Muscle of leg (tissue), 11 donors: ENCODE measurements around the gene MYO18A. TPM values are rescaled to one million over a fixed set of nuclear protein-coding genes. Genes with fewer than 3 reads are reported as not detected.

ENCODE experiments used
- DNase-seq: peaks from one replicate; pipeline ENCODE4 v3.0.0; 2013
- H3K27ac ChIP-seq: one replicate; pipeline ENCODE4 v1.5.1; 2013; ENCODE audit warnings: mild to moderate bottlenecking, low read length, control low read depth
- H3K27me3 ChIP-seq: one replicate; pipeline ENCODE4 v1.6.1; 2013; ENCODE audit warnings: low read length; ENCODE audit not compliant: control insufficient read depth, insufficient read depth
- H3K36me3 ChIP-seq: one replicate; pipeline ENCODE4 v1.6.1; 2013; ENCODE audit warnings: low read length; ENCODE audit not compliant: control insufficient read depth, insufficient read depth
- H3K4me1 ChIP-seq: one replicate; pipeline ENCODE4 v1.6.1; 2013; ENCODE audit warnings: low read length; ENCODE audit not compliant: control insufficient read depth, insufficient read depth
- H3K4me3 ChIP-seq: one replicate; pipeline ENCODE4 v1.5.1; 2013; ENCODE audit warnings: low read length, control low read depth
- H3K9me3 ChIP-seq: replicated peaks from 2 replicates; pipeline ENCODE4 v1.6.1; 2013; ENCODE audit warnings: low read depth, low read length; ENCODE audit not compliant: control insufficient read depth
- WGBS: methylation state at CpG from one replicate; pipeline ENCODE4 v1.1.5; 2013; ENCODE audit warnings: missing lambda C conversion rate; ENCODE audit not compliant: insufficient coverage; 5-methylcytosine and 5-hydroxymethylcytosine counted together
- polyA plus RNA-seq, 8 donors: library from polyadenylated mRNA; unstranded; fragments of 120-200 nt; gene quantifications; one replicate each; pipeline versions ENCODE4 v1.2.1 to v1.2.3, GENCODE V29; 2013; ENCODE audit warnings: inconsistent platforms in 1 of 8, low replicate concordance in 1 of 8; ENCODE audit not compliant: insufficient read length in 8 of 8, insufficient read depth in 1 of 8
- total RNA-seq: library from RNA; stranded (reverse); fragments of 120-200 nt; gene quantifications from one replicate; pipeline ENCODE4 v1.2.4, GENCODE V29; 2013

Gene MYO18A
- total and polyA plus RNA-seq, 9 donors: 157 to 309 (median 205) TPM

- peak; percentile 92 for DNase-seq
- H3K36me3 ChIP-seq: peaks cover 14% of the 10 kb centered on the region
- peaks cover 64% of the 10 kb centered on the region for H3K4me1 ChIP-seq
- no peaks in the 10 kb centered on the region for H3K27me3 ChIP-seq
- peak overlapping the region; percentile 63 for H3K4me3 ChIP-seq
- WGBS: 0% methylated on average over 8 of the region's 14 CpGs
- H3K9me3 ChIP-seq: no peaks in the 10 kb centered on the region
- peak overlapping the region; percentile 96 for H3K27ac ChIP-seq
Measured at GRCh38 chr17:29140051-29140621, 40.1 kb downstream of the MYO18A start.

DNA sequence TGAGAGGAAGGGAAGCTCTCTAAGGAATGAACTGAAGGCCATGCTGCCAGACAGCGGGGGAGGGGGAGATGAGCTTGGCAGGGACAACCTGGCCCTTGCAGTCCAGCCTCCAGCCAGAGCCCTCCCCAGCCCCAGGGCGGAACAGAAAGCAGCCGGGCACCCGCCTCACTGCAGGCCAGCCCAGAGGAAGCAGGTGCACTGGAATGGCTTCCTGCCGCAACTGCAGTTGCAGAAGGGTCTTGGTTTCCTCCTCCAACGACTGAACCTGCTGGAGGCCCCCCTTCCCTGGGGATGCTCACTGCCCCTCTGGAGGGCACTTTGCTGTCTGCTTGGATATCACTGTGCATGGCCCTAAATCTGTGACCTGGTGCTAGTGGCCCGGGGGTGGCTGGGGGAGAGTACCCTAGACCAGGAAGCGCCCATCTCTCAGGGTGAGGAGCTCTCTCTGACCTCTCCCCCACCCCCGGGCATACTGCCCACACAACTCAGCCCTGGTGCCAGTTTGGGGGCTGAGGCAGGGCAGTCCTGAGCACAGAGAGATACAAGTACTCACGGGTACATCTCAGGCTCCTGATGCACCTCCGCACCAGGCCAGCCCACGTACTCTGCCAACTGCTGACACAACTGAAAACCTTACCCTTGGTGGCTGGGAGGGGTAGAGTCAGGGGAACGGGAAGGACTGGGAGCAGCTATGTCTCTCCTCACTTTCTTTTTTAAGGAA, 41.1 kb downstream of the MYO18A start:
- peak; percentile 61 for DNase-seq
- H3K27me3 ChIP-seq: no peaks in the 10 kb centered on the region
- peak overlapping the region; percentile 96 for H3K27ac ChIP-seq
- no peaks in the 10 kb centered on the region for H3K9me3 ChIP-seq
- peaks cover 59% of the 10 kb centered on the region for H3K4me1 ChIP-seq
- peak overlapping the region; percentile 63 for H3K4me3 ChIP-seq
- H3K36me3 ChIP-seq: peaks cover 15% of the 10 kb centered on the region
- 38% methylated on average over 7 of the region's 13 CpGs for WGBS

- 56% methylated on average over 2 of the region's 13 CpGs for WGBS
- no peak for DNase-seq
- Histone ChIP-seq H3K36me3 (peaks cover 15% of the 10 kb centered on the region), H3K4me3 (peak overlapping the region; percentile 63), H3K4me1 (peaks cover 57% of the 10 kb centered on the region), H3K9me3 (no peaks in the 10 kb centered on the region), H3K27me3 (no peaks in the 10 kb centered on the region), H3K27ac (peak overlapping the region; percentile 96)
Measured at GRCh38 chr17:29138184-29138955, 41.8 kb downstream of the MYO18A start.

GRCh38 chr17:29136998-29137730, 43.0 kb downstream of the MYO18A start:
- 100% methylated on average over 1 of the region's 8 CpGs for WGBS
- no peak for DNase-seq
- Histone ChIP-seq H3K36me3 (peaks cover 24% of the 10 kb centered on the region), H3K27me3 (no peaks in the 10 kb centered on the region), H3K9me3 (no peaks in the 10 kb centered on the region), H3K4me1 (peaks cover 63% of the 10 kb centered on the region), H3K27ac (no peak overlapping the region), H3K4me3 (no peak overlapping the region)

DNA sequence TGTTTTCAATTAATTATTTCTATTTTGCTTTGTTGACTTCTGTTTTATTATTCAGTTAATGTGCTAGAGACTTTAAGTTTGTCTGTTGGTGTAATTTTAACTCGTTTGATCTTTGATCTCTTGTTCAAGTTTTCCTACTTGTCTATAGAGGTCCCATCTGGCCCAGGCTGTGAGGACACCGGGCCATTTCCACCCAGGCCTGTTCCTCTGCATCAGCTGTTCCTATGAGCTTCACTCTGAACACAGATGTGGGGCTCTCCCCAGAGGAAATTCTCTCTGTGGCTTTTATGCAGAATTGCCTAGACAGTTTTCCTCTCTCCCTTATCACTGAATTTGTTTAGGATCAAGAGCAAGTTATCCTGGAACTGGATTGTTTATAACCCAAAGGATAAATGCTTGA, 44.7 kb downstream of the MYO18A start:
- 50% methylated on average over 1 of the region's 2 CpGs for WGBS
- Histone ChIP-seq H3K36me3 (peaks cover 36% of the 10 kb centered on the region), H3K27me3 (no peaks in the 10 kb centered on the region), H3K4me3 (no peak overlapping the region), H3K27ac (no peak overlapping the region), H3K9me3 (no peaks in the 10 kb centered on the region), H3K4me1 (peaks cover 63% of the 10 kb centered on the region)
- no peak for DNase-seq

DNA sequence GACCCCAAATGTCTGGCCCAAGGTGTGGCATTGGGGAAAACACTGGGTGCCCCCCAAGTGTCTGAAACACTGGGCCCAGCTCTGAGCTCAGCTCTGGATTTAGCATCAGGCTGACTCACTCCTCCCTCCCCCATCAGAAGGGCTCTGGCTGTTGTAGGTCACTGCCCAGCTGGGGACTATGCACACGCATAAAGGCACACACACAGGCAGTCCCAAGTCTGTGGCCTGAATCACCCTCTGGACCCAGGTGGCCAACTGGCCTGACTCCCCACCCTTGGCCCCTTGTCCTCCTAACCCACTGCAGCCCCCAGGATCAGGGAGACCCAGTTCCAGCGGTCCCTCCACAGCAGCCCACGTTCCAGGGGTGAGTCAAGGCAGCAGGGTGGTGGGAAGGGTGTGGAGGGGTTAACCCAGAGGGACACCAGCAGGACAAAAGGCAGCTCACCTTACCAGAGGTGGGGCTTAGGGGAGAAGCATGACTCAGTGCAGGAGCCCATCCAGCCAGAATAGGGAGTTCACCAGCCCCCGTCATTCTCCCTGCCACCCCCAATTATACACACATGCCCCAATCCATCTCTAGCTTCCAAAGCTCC, 47.0 kb downstream of the MYO18A start:
- no peak for DNase-seq
- Histone ChIP-seq H3K4me1 (peaks cover 49% of the 10 kb centered on the region), H3K4me3 (no peak overlapping the region), H3K27ac (peak overlapping the region; percentile 73), H3K27me3 (no peaks in the 10 kb centered on the region), H3K9me3 (no peaks in the 10 kb centered on the region), H3K36me3 (peaks cover 50% of the 10 kb centered on the region)
- WGBS: 61% methylated on average over 2 of the region's 4 CpGs

- 60% methylated on average over 1 of the region's 9 CpGs for WGBS
- Histone ChIP-seq H3K36me3 (peaks cover 57% of the 10 kb centered on the region), H3K4me1 (peaks cover 47% of the 10 kb centered on the region), H3K27ac (peak overlapping the region; percentile 73), H3K27me3 (no peaks in the 10 kb centered on the region), H3K9me3 (no peaks in the 10 kb centered on the region), H3K4me3 (no peak overlapping the region)
- DNase-seq: peak; percentile 51
Measured at GRCh38 chr17:29131814-29132682, 48.1 kb downstream of the MYO18A start.

- H3K36me3 ChIP-seq: peaks cover 53% of the 10 kb centered on the region
- no CpG with 5 or more reads among the region's 4 CpGs for WGBS
- no peak for DNase-seq
Measured at GRCh38 chr17:29129731-29130130, 50.5 kb downstream of the MYO18A start.

DNA sequence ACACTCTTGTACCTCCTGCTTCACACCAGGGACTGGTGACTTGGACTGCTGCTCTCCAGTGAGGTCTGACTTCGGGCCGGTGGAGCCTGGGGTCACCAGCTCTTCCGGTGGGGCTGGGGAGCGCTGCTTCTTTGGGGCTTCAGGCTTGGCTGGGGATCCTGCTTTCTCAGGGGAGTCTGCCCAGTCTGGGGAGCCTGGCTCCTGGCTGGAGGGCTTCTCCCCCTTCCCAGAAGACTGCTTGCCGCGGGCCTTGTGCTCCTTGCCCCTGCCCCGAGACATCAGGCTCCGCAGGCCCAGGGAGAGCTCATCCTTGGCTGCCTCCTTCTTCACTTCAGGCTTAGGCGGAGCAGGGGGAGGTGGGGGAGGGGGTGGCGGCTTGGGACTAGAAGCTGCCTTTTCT, 52.4 kb downstream of the MYO18A start:
- Histone ChIP-seq H3K36me3 (peaks cover 55% of the 10 kb centered on the region), H3K4me3 (no peak overlapping the region), H3K27me3 (no peaks in the 10 kb centered on the region), H3K27ac (no peak overlapping the region), H3K4me1 (peaks cover 37% of the 10 kb centered on the region), H3K9me3 (no peaks in the 10 kb centered on the region)
- 80% methylated on average over 4 of the region's 10 CpGs for WGBS
- DNase-seq: no peak

More at GRCh38 chr17:29129731-29130130, 50.5 kb downstream of the MYO18A start:
- no peak overlapping the region for H3K4me3 ChIP-seq
- no peaks in the 10 kb centered on the region for H3K27me3 ChIP-seq
- H3K9me3 ChIP-seq: no peaks in the 10 kb centered on the region
- no peak overlapping the region for H3K27ac ChIP-seq
- H3K4me1 ChIP-seq: peaks cover 47% of the 10 kb centered on the region
